PFSK-1 (cell line): ENCODE results near the gene SYNE1.

ENCODE experiments used
- FOXP2 ChIP-seq: optimal IDR thresholded peaks from 2 replicates; pipeline ENCODE3; 2011; ENCODE audit warnings: borderline replicate concordance, control low read depth, inconsistent platforms; ENCODE audit not compliant: insufficient read depth; ENCODE audit errors: extremely low read length, extremely low read depth
- POLR2AphosphoS5 ChIP-seq: IDR thresholded peaks from 2 replicates; pipeline ENCODE4 v1.6.1; 2012; ENCODE audit warnings: low read depth, mild to moderate bottlenecking, control low read depth, low read length, moderate library complexity
- REST ChIP-seq, 2 experiments: IDR thresholded peaks; 2 replicates each; pipeline versions ENCODE4 v1.6.1 to v1.8.0; 2011 to 2012; ENCODE audit warnings: low read depth in 2 of 2, low read length in 2 of 2, control low read depth in 1 of 2, inconsistent platforms in 1 of 2, mild to moderate bottlenecking in 1 of 2, moderate library complexity in 1 of 2; ENCODE audit not compliant: insufficient read depth in 1 of 2
- SIN3A ChIP-seq: IDR thresholded peaks from 2 replicates; pipeline ENCODE4 v1.6.1; 2012; ENCODE audit warnings: mild to moderate bottlenecking, low read length, moderate library complexity, borderline replicate concordance; ENCODE audit not compliant: insufficient read depth
- TAF1 ChIP-seq: IDR thresholded peaks from 2 replicates; pipeline ENCODE4 v1.6.1; 2012; ENCODE audit warnings: low read length, control low read depth, borderline replicate concordance; ENCODE audit not compliant: insufficient read depth

DNA sequence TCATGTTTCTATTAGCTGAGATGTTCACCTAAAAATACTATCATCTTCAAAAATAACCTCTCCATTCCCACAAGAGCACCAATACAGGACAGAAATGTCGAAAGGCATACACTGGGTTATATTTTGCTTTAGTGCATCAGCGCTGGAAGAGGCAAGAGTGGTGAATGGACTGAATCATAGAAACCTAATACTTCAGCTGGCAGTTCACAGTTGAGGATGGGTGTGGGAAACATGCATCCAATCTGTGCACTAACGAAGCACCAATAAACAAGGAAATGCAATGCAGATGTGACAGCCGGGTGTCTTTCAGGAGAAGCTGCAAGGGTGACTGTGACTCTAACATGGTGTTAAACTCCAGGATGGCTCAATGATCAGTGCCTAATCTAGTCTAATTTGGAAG lies 463.8 kb downstream of the SYNE1 start:
- TF ChIP-seq SIN3A (no peak), REST (IDR thresholded peaks at IDR 0.05; ENCODE audit: insufficient read depth in 1 of 2, low read depth in 2 of 2, low read length in 2 of 2) (no peak), POLR2AphosphoS5 (no peak), TAF1 (no peak), FOXP2 (no peak)
